Colonic mucosa (tissue), 4 donors: ENCODE results near the gene VWA1. TPM values are rescaled to one million over a fixed set of nuclear protein-coding genes. Genes with fewer than 3 reads are reported as not detected.
A peak's percentile ranks its signal among the peaks of the same experiment; 100 is the strongest.
"Not testable (repeated sequence)": the region's sequence is repeated elsewhere in the genome, so short reads cannot be mapped to it uniquely, and the experiment has no call there.

Experiments used
- DNase-seq: peaks from one replicate; pipeline ENCODE4 v3.0.0-alpha.2; 2020
- H3K27ac ChIP-seq: fragments of 200-600 bp; one replicate; pipeline ENCODE4 v1.8.0; 2021
- H3K27me3 ChIP-seq: fragments of 200-600 bp; one replicate; pipeline ENCODE4 v1.8.0; 2021
- H3K36me3 ChIP-seq: fragments of 200-600 bp; one replicate; pipeline ENCODE4 v1.8.0; 2021
- H3K4me1 ChIP-seq: fragments of 200-600 bp; one replicate; pipeline ENCODE4 v1.8.0; 2021; ENCODE audit warnings: mild to moderate bottlenecking
- H3K4me3 ChIP-seq: fragments of 200-600 bp; one replicate; pipeline ENCODE4 v1.8.0; 2021
- H3K9ac ChIP-seq, 2 donors: one replicate each; pipeline ENCODE4 v1.7.0; 2013; ENCODE audit warnings: control low read depth in 2 of 2, low read depth in 2 of 2, low read length in 2 of 2
- H3K9me3 ChIP-seq: fragments of 200-600 bp; one replicate; pipeline ENCODE4 v1.8.0; 2021
- CTCF ChIP-seq: fragments of 200-600 bp; IDR thresholded peaks from one replicate; pipeline ENCODE4 v1.8.0; 2022; ENCODE audit warnings: antibody characterized with exemption, mild to moderate bottlenecking
- intact Hi-C: fragments of 100-400 bp; cut with DNase I; formaldehyde crosslinking; loops from one replicate; pipeline ENCODE4 v1.14.1; 2022
- total RNA-seq, 2 donors: library from RNA; stranded (reverse); fragmentation: NEBNext Ultra II Directional in 1 of 2; extraction: Animal tissue kit (Norgen Biotek cat#: 25700) in 1 of 2; gene quantifications; one replicate each; pipeline ENCODE4 v1.2.1, GENCODE V29; 2021
- donor health status: healthy.
- donor health status: DM: no; HTN: no; CAD: no.
- donor health status: DM: no; HTN: no; CAD: no.

VWA1 gene
- total RNA-seq, 2 donors from 2014 or later = 43.5 to 74.0 TPM

- Histone ChIP-seq H3K4me1 (no peaks in the 10 kb centered on the region), H3K27me3 (no peaks in the 10 kb centered on the region), H3K9me3 (no peaks in the 10 kb centered on the region), H3K9ac (no peak overlapping the region), H3K36me3 (no peaks in the 10 kb centered on the region), H3K4me3 (no peak overlapping the region), H3K27ac (no peak overlapping the region)
- intact Hi-C loops = no loop called here
- TF ChIP-seq CTCF = no peak
- no peak for DNase-seq
Observed at GRCh38 chr1:1461721-1462317, 26.3 kb downstream of the VWA1 start.

- no peak for DNase-seq
- intact Hi-C loops = no loop called here
- no peaks in the 10 kb centered on the region for H3K9me3 ChIP-seq
- H3K4me1 ChIP-seq = no peaks in the 10 kb centered on the region
- no peaks in the 10 kb centered on the region for H3K27me3 ChIP-seq
- H3K27ac ChIP-seq = no peak overlapping the region
- H3K36me3 ChIP-seq = no peaks in the 10 kb centered on the region
- H3K9ac ChIP-seq = no peak overlapping the region
- H3K4me3 ChIP-seq = no peak overlapping the region
- no peak for TF ChIP-seq CTCF
Observed at GRCh38 chr1:1462318-1462966, 27.0 kb downstream of the VWA1 start.

GRCh38 chr1:1463312-1463711 lies 27.8 kb downstream of the VWA1 start:
- no peak overlapping the region for H3K4me3 ChIP-seq
- no peak overlapping the region for H3K9ac ChIP-seq
- H3K36me3 ChIP-seq = no peaks in the 10 kb centered on the region
- H3K4me1 ChIP-seq = no peaks in the 10 kb centered on the region
- no peak for TF ChIP-seq CTCF
- no peak for DNase-seq
- intact Hi-C loops = no loop called here
- no peaks in the 10 kb centered on the region for H3K9me3 ChIP-seq
- H3K27ac ChIP-seq = no peak overlapping the region
- no peaks in the 10 kb centered on the region for H3K27me3 ChIP-seq

DNA sequence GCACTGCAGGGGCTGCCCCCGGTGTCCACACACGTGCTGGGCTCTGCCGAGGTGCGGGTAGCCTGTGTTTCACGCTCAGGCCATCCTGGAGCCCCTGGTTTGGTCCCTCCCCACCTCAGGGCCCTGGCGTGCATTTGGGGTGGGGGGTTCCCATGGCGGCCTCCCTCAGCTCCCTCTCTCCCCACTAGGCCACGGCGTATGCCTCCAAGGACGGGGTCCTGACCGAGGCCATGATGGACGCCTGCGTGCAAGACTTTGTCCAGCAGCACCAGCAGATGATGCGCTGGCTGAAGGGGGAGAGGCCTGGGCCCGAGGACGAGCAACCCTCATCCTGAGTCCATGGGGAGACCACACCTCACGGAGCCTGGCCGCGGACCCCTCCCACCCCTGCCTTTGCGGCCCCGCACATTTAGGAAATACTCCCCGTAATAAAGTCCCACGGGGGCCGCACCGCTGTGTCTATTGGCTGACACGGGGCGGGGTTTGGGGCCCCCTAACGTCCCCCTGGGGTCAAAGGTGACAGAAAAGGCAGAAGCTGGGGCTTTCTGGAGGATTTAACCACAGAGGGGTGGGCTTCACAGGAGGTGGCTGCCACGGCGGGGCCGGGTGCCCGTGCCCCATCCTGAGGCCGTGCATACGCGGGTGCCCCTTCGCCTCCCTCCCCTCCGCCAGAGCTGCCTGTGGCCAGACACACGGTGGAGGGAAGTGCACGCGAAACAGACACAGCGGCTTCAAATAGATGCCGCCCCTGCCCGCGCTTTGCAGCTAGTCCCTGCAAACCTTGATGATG lies 32.9 kb downstream of the VWA1 start:
- DNase-seq, H3K4me1 ChIP-seq, H3K9me3 ChIP-seq, H3K9ac ChIP-seq, H3K27ac ChIP-seq, H3K36me3 ChIP-seq, H3K4me3 ChIP-seq, intact Hi-C loops, H3K27me3 ChIP-seq: not testable (repeated sequence)

GRCh38 chr1:1470626-1471388 lies 35.3 kb downstream of the VWA1 start:
- peak; percentile 64 for DNase-seq
- Histone ChIP-seq H3K36me3 (no peaks in the 10 kb centered on the region), H3K9ac (peak overlapping the region; percentile 60 to 65), H3K9me3 (no peaks in the 10 kb centered on the region), H3K27ac (peak overlapping the region; percentile 32), H3K4me3 (peak overlapping the region; percentile 65), H3K27me3 (no peaks in the 10 kb centered on the region), H3K4me1 (peaks cover 6% of the 10 kb centered on the region)
- TF ChIP-seq CTCF = no peak
- intact Hi-C loops = no loop called here
